WTC11 (cell line): ENCODE data around the gene CYLD. TPM values are rescaled to one million over a fixed set of nuclear protein-coding genes. Genes with fewer than 3 reads are reported as not detected.

Experiments
- ATAC-seq: fragments of 200-7000 bp; cut with Tn5 transposase; 2 replicates; pipeline ENCODE4 v1.10.0; 2021; ENCODE audit warnings: mild to moderate bottlenecking, moderate library complexity
- CTCF ChIA-PET: fragments of 300-600 bp; sonication (Branson Sonifier 250); formaldehyde crosslinking; loops from one replicate; lab custom pipeline; 2021; ENCODE audit warnings: antibody characterized with exemption; lab: Charles Lee
- POLR2A ChIA-PET: fragments of 350-600 bp; sonication (Branson Sonifier 250); formaldehyde crosslinking; loops from one replicate; lab custom pipeline; 2021; ENCODE audit warnings: antibody characterized with exemption; lab: Charles Lee
- DNase-seq: peaks from one replicate; pipeline ENCODE4 v3.0.0; 2021; ENCODE audit warnings: low spot score
- H3K27ac Mint-ChIP-seq: 2 replicates; pipeline ENCODE4 v1.8.0; 2021; ENCODE audit warnings: mixed read lengths
- H3K27me3 Mint-ChIP-seq: 2 replicates; pipeline ENCODE4 v1.8.0; 2021; ENCODE audit warnings: low read depth, mild to moderate bottlenecking, moderate library complexity, mixed read lengths
- H3K36me3 Mint-ChIP-seq: 2 replicates; pipeline ENCODE4 v1.8.0; 2021; ENCODE audit warnings: mixed read lengths
- H3K4me1 Mint-ChIP-seq: 2 replicates; pipeline ENCODE4 v1.8.0; 2022; ENCODE audit warnings: mixed read lengths
- H3K4me3 Mint-ChIP-seq: 2 replicates; pipeline ENCODE4 v1.8.0; 2021; ENCODE audit warnings: mild to moderate bottlenecking, moderate library complexity, mixed read lengths
- H3K9me3 Mint-ChIP-seq: 2 replicates; pipeline ENCODE4 v1.8.0; 2021; ENCODE audit warnings: mixed read lengths
- CBFB ChIP-seq: sonication (generic); formaldehyde crosslinking; IDR thresholded peaks from 2 replicates; pipeline ENCODE4 v1.8.1; 2022; ENCODE audit warnings: mild to moderate bottlenecking, low read depth, missing genetic modification reagents
- E2F5 ChIP-seq: sonication (generic); formaldehyde crosslinking; IDR thresholded peaks from 2 replicates; pipeline ENCODE4 v1.8.1; 2022; ENCODE audit warnings: mild to moderate bottlenecking, moderate library complexity, missing genetic modification reagents
- GRHL2 ChIP-seq: fragments of 250-450 bp; sonication (Bioruptor Pico); IDR thresholded peaks from 2 replicates; pipeline ENCODE4 v1.8.0; 2022; ENCODE audit warnings: mild to moderate bottlenecking, moderate library complexity; ENCODE audit not compliant: insufficient replicate concordance, severe bottlenecking
- HMGA2 ChIP-seq: fragments of 250-450 bp; sonication (Bioruptor Pico); IDR thresholded peaks from 2 replicates; pipeline ENCODE4 v1.4.0; 2021; ENCODE audit warnings: mild to moderate bottlenecking, moderate library complexity
- JAZF1 ChIP-seq: fragments of 250-450 bp; sonication (Bioruptor Pico); IDR thresholded peaks from 2 replicates; pipeline ENCODE4 v1.9.0; 2021; ENCODE audit warnings: moderate library complexity, mild to moderate bottlenecking, inconsistent platforms
- JUN ChIP-seq: sonication (generic); formaldehyde crosslinking; IDR thresholded peaks from 2 replicates; pipeline ENCODE4 v1.8.0; 2023; ENCODE audit warnings: mild to moderate bottlenecking, missing genetic modification reagents
- KAT7 ChIP-seq: sonication (generic); formaldehyde crosslinking; IDR thresholded peaks from 2 replicates; pipeline ENCODE4 v1.8.1; 2023; ENCODE audit warnings: missing genetic modification reagents, mild to moderate bottlenecking, borderline replicate concordance
- NR2C2 ChIP-seq: sonication (generic); formaldehyde crosslinking; IDR thresholded peaks from 2 replicates; pipeline ENCODE4 v1.8.0; 2022; ENCODE audit warnings: mild to moderate bottlenecking, missing genetic modification reagents
- STAT6 ChIP-seq: sonication (generic); formaldehyde crosslinking; conservative IDR thresholded peaks from 2 replicates; pipeline ENCODE4 v1.8.1; 2023; ENCODE audit warnings: mild to moderate bottlenecking, low read depth, missing genetic modification reagents, moderate library complexity
- TEAD4 ChIP-seq: sonication (generic); formaldehyde crosslinking; IDR thresholded peaks from 2 replicates; pipeline ENCODE4 v1.8.0; 2022; ENCODE audit warnings: mild to moderate bottlenecking, missing genetic modification reagents
- USF1 ChIP-seq: sonication (generic); formaldehyde crosslinking; IDR thresholded peaks from 2 replicates; pipeline ENCODE4 v1.8.0; 2022; ENCODE audit warnings: mild to moderate bottlenecking, missing genetic modification reagents
- ZBTB21 ChIP-seq: sonication (generic); formaldehyde crosslinking; IDR thresholded peaks from 2 replicates; pipeline ENCODE4 v1.8.1; 2023; ENCODE audit warnings: mild to moderate bottlenecking, missing genetic modification reagents, borderline replicate concordance
- ZNF232 ChIP-seq: sonication (generic); formaldehyde crosslinking; IDR thresholded peaks from 2 replicates; pipeline ENCODE4 v1.8.0; 2022; ENCODE audit warnings: mild to moderate bottlenecking, missing genetic modification reagents
- ZNF281 ChIP-seq: sonication (generic); formaldehyde crosslinking; IDR thresholded peaks from 2 replicates; pipeline ENCODE4 v1.8.0; 2023; ENCODE audit warnings: mild to moderate bottlenecking, missing genetic modification reagents
- total RNA-seq: library from RNA; stranded (reverse); gene quantifications from 3 replicates; pipeline ENCODE4 v1.2.3, GENCODE V29; 2021
- TF ChIP-seq, protein P1 (sequence below): sonication (generic); formaldehyde crosslinking; IDR thresholded peaks from 2 replicates; pipeline ENCODE4 v1.8.0; 2022; ENCODE audit warnings: missing genetic modification reagents
- TF ChIP-seq, protein P2 (sequence below): fragments of 250-450 bp; sonication (Bioruptor Pico); IDR thresholded peaks from 2 replicates; pipeline ENCODE4 v1.9.0; 2021; ENCODE audit warnings: mild to moderate bottlenecking

CYLD gene
- total RNA-seq, 1 experiment from 2014 or later, result 10.8 TPM

GRCh38 chr16:50708373-50709060 lies 33.4 kb upstream of the CYLD start (continued):
- TF ChIP-seq STAT6 (CRISPR knock-in tag), result no peak
- TF ChIP-seq KAT7, result no peak
- no peak for TF ChIP-seq JAZF1 (CRISPR knock-in tag)
- TF ChIP-seq ZBTB21 (CRISPR knock-in tag), result no peak
- no peak for TF ChIP-seq ZNF232 (CRISPR knock-in tag)
- TF ChIP-seq, protein P1, sequence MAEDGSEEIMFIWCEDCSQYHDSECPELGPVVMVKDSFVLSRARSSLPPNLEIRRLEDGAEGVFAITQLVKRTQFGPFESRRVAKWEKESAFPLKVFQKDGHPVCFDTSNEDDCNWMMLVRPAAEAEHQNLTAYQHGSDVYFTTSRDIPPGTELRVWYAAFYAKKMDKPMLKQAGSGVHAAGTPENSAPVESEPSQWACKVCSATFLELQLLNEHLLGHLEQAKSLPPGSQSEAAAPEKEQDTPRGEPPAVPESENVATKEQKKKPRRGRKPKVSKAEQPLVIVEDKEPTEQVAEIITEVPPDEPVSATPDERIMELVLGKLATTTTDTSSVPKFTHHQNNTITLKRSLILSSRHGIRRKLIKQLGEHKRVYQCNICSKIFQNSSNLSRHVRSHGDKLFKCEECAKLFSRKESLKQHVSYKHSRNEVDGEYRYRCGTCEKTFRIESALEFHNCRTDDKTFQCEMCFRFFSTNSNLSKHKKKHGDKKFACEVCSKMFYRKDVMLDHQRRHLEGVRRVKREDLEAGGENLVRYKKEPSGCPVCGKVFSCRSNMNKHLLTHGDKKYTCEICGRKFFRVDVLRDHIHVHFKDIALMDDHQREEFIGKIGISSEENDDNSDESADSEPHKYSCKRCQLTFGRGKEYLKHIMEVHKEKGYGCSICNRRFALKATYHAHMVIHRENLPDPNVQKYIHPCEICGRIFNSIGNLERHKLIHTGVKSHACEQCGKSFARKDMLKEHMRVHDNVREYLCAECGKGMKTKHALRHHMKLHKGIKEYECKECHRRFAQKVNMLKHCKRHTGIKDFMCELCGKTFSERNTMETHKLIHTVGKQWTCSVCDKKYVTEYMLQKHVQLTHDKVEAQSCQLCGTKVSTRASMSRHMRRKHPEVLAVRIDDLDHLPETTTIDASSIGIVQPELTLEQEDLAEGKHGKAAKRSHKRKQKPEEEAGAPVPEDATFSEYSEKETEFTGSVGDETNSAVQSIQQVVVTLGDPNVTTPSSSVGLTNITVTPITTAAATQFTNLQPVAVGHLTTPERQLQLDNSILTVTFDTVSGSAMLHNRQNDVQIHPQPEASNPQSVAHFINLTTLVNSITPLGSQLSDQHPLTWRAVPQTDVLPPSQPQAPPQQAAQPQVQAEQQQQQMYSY (CRISPR knock-in tag), result no peak
- no peak for TF ChIP-seq TEAD4
- TF ChIP-seq HMGA2, result no peak
- TF ChIP-seq, all 79 proteins: peak for 0

GRCh38 chr16:50709061-50709684 lies 32.7 kb upstream of the CYLD start:
- Mint-ChIP-seq H3K9me3 (peaks cover 16% of the 10 kb centered on the region), H3K36me3 (peaks cover 12% of the 10 kb centered on the region), H3K27me3 (peaks cover 4% of the 10 kb centered on the region), H3K27ac (no peak overlapping the region), H3K4me3 (no peak overlapping the region), H3K4me1 (peaks cover 3% of the 10 kb centered on the region; the same call in 1 of the 2 replicates)
- no peak for ATAC-seq
- CTCF ChIA-PET, result interaction anchor here (0.6 kb wide), 2 partner anchors 36 to 340 kb away, joined by 3 to 8 read pairs; partner anchors contain the start of gene BRD7
- TF ChIP-seq ZNF232 (CRISPR knock-in tag) (no peak), TEAD4 (no peak), ZNF281 (CRISPR knock-in tag) (no peak), E2F5 (CRISPR knock-in tag) (no peak), NR2C2 (no peak), GRHL2 (CRISPR knock-in tag) (no peak), USF1 (CRISPR knock-in tag) (no peak), CBFB (CRISPR knock-in tag) (no peak), JUN (CRISPR knock-in tag) (no peak)
- TF ChIP-seq, protein P2, sequence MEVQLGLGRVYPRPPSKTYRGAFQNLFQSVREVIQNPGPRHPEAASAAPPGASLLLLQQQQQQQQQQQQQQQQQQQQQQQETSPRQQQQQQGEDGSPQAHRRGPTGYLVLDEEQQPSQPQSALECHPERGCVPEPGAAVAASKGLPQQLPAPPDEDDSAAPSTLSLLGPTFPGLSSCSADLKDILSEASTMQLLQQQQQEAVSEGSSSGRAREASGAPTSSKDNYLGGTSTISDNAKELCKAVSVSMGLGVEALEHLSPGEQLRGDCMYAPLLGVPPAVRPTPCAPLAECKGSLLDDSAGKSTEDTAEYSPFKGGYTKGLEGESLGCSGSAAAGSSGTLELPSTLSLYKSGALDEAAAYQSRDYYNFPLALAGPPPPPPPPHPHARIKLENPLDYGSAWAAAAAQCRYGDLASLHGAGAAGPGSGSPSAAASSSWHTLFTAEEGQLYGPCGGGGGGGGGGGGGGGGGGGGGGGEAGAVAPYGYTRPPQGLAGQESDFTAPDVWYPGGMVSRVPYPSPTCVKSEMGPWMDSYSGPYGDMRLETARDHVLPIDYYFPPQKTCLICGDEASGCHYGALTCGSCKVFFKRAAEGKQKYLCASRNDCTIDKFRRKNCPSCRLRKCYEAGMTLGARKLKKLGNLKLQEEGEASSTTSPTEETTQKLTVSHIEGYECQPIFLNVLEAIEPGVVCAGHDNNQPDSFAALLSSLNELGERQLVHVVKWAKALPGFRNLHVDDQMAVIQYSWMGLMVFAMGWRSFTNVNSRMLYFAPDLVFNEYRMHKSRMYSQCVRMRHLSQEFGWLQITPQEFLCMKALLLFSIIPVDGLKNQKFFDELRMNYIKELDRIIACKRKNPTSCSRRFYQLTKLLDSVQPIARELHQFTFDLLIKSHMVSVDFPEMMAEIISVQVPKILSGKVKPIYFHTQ (CRISPR knock-in tag), result no peak
- POLR2A ChIA-PET, result no interaction called here
- no peak for DNase-seq
